A549 (cell line): ENCODE measurements around the gene KCNG4. TPM values are rescaled to one million over a fixed set of nuclear protein-coding genes. Genes with fewer than 3 reads are reported as not detected.

Experiments used
- ATAC-seq, 2 experiments: fragments of 200-7000 bp in 1 of 2; fragments of >200 bp in 1 of 2; cut with Nextera tagmentation in 1 of 2; cut with Tn5 transposase in 1 of 2; 3 replicates each; pipeline versions ENCODE4 v1.8.0 to v1.9.1; 2018 to 2020; ENCODE audit warnings: mild to moderate bottlenecking in 1 of 2, moderate library complexity in 1 of 2
- CTCF ChIA-PET: fragments of 300-600 bp; sonication (Branson Sonifier 250); formaldehyde crosslinking; extraction: SDS; loops from one replicate; lab custom pipeline; 2021; ENCODE audit warnings: antibody characterized with exemption, inconsistent platforms; lab: Yijun Ruan, JAX
- POLR2A ChIA-PET: fragments of 350-600 bp; formaldehyde crosslinking; extraction: SDS; loops from one replicate; lab custom pipeline; 2021; ENCODE audit warnings: antibody characterized with exemption, inconsistent platforms; lab: Yijun Ruan, JAX
- DNase-seq, 2 experiments: peaks; one replicate each; pipeline versions ENCODE4 v3.0.0 to v3.0.0-alpha.2; 2011 to 2016; ENCODE audit warnings: low read depth in 1 of 2, low spot score in 1 of 2
- FAIRE-seq: peaks from 2 replicates; lab custom pipeline; 2011; peaks lifted over from hg19 to GRCh38; lab: Jason Lieb, UNC
- H3K27ac ChIP-seq, 2 experiments: fragments of >200 bp; sonication (Bioruptor Twin); formaldehyde crosslinking; 3 replicates each; pipeline ENCODE4 v1.5.1; 2016 to 2017
- H3K4me1 ChIP-seq: fragments of >200 bp; sonication (Bioruptor Twin); formaldehyde crosslinking; 3 replicates; pipeline ENCODE4 v1.6.1; 2016
- H3K4me2 ChIP-seq: fragments of >200 bp; sonication (Bioruptor Twin); formaldehyde crosslinking; 3 replicates; pipeline ENCODE4 v1.6.1; 2016
- H3K4me3 ChIP-seq: fragments of >200 bp; sonication (Bioruptor Twin); formaldehyde crosslinking; 3 replicates; pipeline ENCODE4 v1.5.1; 2016
- H3K9me3 ChIP-seq: fragments of >200 bp; sonication (Bioruptor Twin); formaldehyde crosslinking; 3 replicates; pipeline ENCODE4 v1.6.1; 2016
- CEBPB ChIP-seq, 2 experiments: fragments of >200 bp in 1 of 2; sonication (Bioruptor Twin) in 1 of 2; formaldehyde crosslinking in 1 of 2; IDR thresholded peaks; 2 replicates each; pipeline ENCODE4 v1.6.1; 2012 to 2016
- CHD2 ChIP-seq: fragments of 150-350 bp; IDR thresholded peaks from 2 replicates; pipeline ENCODE4 v1.6.1; 2014; ENCODE audit warnings: low read length; ENCODE audit not compliant: partially characterized antibody
- EHF ChIP-seq: fragments of 250-450 bp; sonication (Bioruptor Pico); IDR thresholded peaks from 2 replicates; pipeline ENCODE4 v1.5.0; 2020; ENCODE audit warnings: mild to moderate bottlenecking
- EHMT2 ChIP-seq: fragments of 200-600 bp; sonication (generic); IDR thresholded peaks from 2 replicates; pipeline ENCODE4 v1.6.1; 2016; ENCODE audit warnings: antibody characterized with exemption, low read depth, mild to moderate bottlenecking, moderate library complexity
- EP300 ChIP-seq, 2 experiments: fragments of >200 bp; sonication (Bioruptor Twin); formaldehyde crosslinking; IDR thresholded peaks; 2 replicates in 1 of 2; 3 replicates in 1 of 2; pipeline ENCODE4 v1.6.1; 2016 to 2017
- ESRRA ChIP-seq: fragments of 150-350 bp; IDR thresholded peaks from 2 replicates; pipeline ENCODE4 v1.6.1; 2014; ENCODE audit warnings: mild to moderate bottlenecking, low read length, borderline replicate concordance
- FOSB ChIP-seq: fragments of 250-450 bp; sonication (Bioruptor Pico); IDR thresholded peaks from 2 replicates; pipeline ENCODE4 v1.5.0; 2020; ENCODE audit warnings: mild to moderate bottlenecking, moderate library complexity
- GATA3 ChIP-seq: IDR thresholded peaks from 2 replicates; pipeline ENCODE4 v1.6.1; 2012; ENCODE audit warnings: borderline replicate concordance
- HEYL ChIP-seq: fragments of 250-450 bp; sonication (Bioruptor Pico); IDR thresholded peaks from 2 replicates; pipeline ENCODE4 v1.8.0; 2021; ENCODE audit warnings: mild to moderate bottlenecking, moderate library complexity
- HOXA7 ChIP-seq: fragments of 250-450 bp; sonication (Bioruptor Pico); IDR thresholded peaks from 2 replicates; pipeline ENCODE4 v1.5.0; 2020; ENCODE audit warnings: mild to moderate bottlenecking, moderate library complexity
- KDM5A ChIP-seq: fragments of 200-600 bp; sonication (generic); IDR thresholded peaks from 2 replicates; pipeline ENCODE4 v1.6.1; 2016; ENCODE audit warnings: antibody characterized with exemption, mild to moderate bottlenecking
- MAFK ChIP-seq: fragments of 450-650 bp; IDR thresholded peaks from 2 replicates; pipeline ENCODE4 v1.6.1; 2014; ENCODE audit not compliant: partially characterized antibody
- MAZ ChIP-seq: fragments of 150-350 bp; IDR thresholded peaks from 2 replicates; pipeline ENCODE4 v1.6.1; 2014; ENCODE audit warnings: antibody characterized with exemption, low read depth, low read length, borderline replicate concordance
- NPAS2 ChIP-seq: fragments of 250-450 bp; sonication (Bioruptor Pico); IDR thresholded peaks from 2 replicates; pipeline ENCODE4 v1.8.0; 2022; ENCODE audit warnings: mild to moderate bottlenecking, moderate library complexity, borderline replicate concordance
- NR3C1 ChIP-seq: fragments of >200 bp; sonication (Bioruptor Twin); formaldehyde crosslinking; IDR thresholded peaks from 3 replicates; pipeline ENCODE4 v1.6.1; 2017
- POLR2A ChIP-seq: IDR thresholded peaks from 2 replicates; pipeline ENCODE4 v1.6.1; 2012; ENCODE audit warnings: mild to moderate bottlenecking, low read length
- RAD21 ChIP-seq, 2 experiments: fragments of >200 bp in 1 of 2; sonication (Bioruptor Twin) in 1 of 2; formaldehyde crosslinking in 1 of 2; IDR thresholded peaks in 1 of 2; conservative IDR thresholded peaks in 1 of 2; 2 replicates in 1 of 2; 3 replicates in 1 of 2; pipeline ENCODE4 v1.6.1; 2012 to 2018; ENCODE audit warnings: inconsistent platforms in 1 of 2
- RARB ChIP-seq: fragments of 250-450 bp; sonication (Bioruptor Pico); IDR thresholded peaks from 2 replicates; pipeline ENCODE4 v1.8.0; 2021; ENCODE audit warnings: mild to moderate bottlenecking, moderate library complexity
- RFX5 ChIP-seq: fragments of 450-650 bp; IDR thresholded peaks from 2 replicates; pipeline ENCODE4 v1.7.1; 2014; ENCODE audit warnings: antibody characterized with exemption, mild to moderate bottlenecking, moderate library complexity
- RNF2 ChIP-seq: fragments of 200-600 bp; sonication (generic); IDR thresholded peaks from 2 replicates; pipeline ENCODE4 v1.6.1; 2016; ENCODE audit warnings: low read depth, mild to moderate bottlenecking, antibody characterized with exemption, moderate library complexity, borderline replicate concordance
- ZNF302 ChIP-seq: fragments of 250-450 bp; sonication (Bioruptor Pico); IDR thresholded peaks from 2 replicates; pipeline ENCODE4 v1.9.0; 2021; ENCODE audit warnings: inconsistent platforms, mild to moderate bottlenecking, moderate library complexity
- ZSCAN20 ChIP-seq: fragments of 250-450 bp; sonication (Bioruptor Pico); IDR thresholded peaks from 2 replicates; pipeline ENCODE4 v1.8.0; 2022; ENCODE audit warnings: mild to moderate bottlenecking, moderate library complexity
- WGBS: methylation state at CpG from one replicate; pipeline ENCODE4 v1.1.6; 2017; ENCODE audit errors: missing lambda C conversion rate; 5-methylcytosine and 5-hydroxymethylcytosine counted together
- polyA plus RNA-seq, 4 experiments: library from polyadenylated mRNA; depleted of rRNA in 3 of 4; stranded (reverse); fragments of >200 nt; fragmentation: RNase III in 1 of 4; extraction: RNeasy Plus Mini Kit Qiagen cat#74134 plus additional on column Dnase treatment in 1 of 4; gene quantifications; 2 replicates in 3 of 4; 3 replicates in 1 of 4; pipeline ENCODE4 v1.2.3, GENCODE V29; 2011 to 2017
- TF ChIP-seq, protein P1 (sequence below): IDR thresholded peaks from 2 replicates; pipeline ENCODE4 v1.6.1; 2012; ENCODE audit warnings: low read depth, borderline replicate concordance
- TF ChIP-seq, protein P2 (sequence below): fragments of 150-350 bp; IDR thresholded peaks from 2 replicates; pipeline ENCODE4 v1.6.1; 2014; ENCODE audit warnings: low read depth, mild to moderate bottlenecking, low read length
- TF ChIP-seq, protein P3 (sequence below): fragments of >200 bp; sonication (Bioruptor Twin); formaldehyde crosslinking; IDR thresholded peaks from 3 replicates; pipeline ENCODE4 v1.6.1; 2016
- TF ChIP-seq, protein P4 (sequence below): IDR thresholded peaks from 2 replicates; pipeline ENCODE4 v1.6.1; 2012

The KCNG4 gene
- polyA plus RNA-seq, 2 of the 4 experiments (the other 2 are of a cell fraction), result not detected

DNA sequence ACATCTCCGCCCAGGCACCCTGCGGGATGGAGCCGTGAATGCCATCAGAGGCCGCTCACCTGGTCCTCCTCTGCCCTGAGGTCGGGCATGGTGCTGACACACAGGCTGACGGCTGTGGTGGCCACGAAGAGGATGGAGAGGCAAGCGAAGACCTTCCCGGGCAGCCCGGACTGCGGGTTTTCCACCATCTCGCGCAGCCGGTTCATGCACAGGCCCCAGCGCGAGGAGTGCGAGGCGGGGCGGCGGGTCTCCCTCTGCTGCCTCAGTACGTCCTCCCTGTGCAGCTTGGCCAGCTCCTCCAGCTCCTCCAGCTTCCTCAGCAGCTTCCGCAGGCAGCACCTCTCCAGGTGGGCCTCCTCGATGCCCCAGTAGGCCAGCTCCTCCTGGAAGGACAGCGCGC, 3.1 kb downstream of the KCNG4 start:
- ATAC-seq, result no peak

DNA sequence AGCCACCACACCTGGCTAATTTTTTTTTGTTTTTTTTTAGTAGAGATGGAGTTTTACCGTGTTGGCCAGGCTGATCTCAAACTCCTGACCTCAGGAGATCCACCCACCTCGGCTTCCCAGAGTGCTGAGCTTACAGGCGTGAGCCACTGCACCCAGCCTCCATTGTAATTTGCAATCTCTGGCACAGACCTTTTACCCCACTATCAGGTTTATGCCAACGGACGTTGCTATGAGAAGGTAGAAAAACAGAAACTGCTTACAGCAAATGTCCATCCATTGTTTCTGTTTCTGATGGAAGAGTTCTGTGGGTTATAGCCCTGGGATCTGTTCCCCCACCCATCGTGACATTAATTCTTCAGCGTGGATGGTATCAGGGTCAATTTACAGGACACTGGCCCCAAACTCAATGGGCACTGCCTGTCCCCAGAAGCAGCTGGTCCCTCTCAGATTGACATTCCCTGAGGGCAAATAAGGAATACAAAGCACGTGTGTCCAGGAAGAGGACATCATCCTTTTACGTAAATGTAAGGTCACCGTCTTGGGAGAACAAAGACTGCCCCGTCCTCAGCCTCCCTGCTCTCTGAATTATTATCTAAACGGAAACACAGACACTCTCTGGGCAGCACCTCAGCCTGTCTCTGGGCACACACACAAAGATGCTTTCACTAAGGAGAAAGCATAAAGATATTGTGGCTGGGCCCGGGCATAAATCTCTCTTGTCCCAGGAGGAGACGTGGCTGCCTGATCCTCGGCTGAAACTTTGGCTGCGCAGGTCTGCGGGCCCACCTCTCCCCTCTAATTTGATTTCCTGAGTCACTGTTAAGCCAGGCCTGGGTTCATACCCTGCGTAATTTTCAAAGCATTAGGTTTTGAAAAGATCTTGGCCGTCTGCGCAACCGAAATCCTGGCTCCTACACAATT, 5.2 kb downstream of the KCNG4 start:
- peaks cover under 1% of the 10 kb centered on the region; the same call in 1 of the 3 replicates for H3K4me1 ChIP-seq
- no peaks in the 10 kb centered on the region for H3K9me3 ChIP-seq
- no peak for ATAC-seq
- DNase-seq, result no peak
- WGBS, result 79% methylated on average over 21 of the region's 21 CpGs
- no peak overlapping the region for H3K4me3 ChIP-seq
- ChIA-PET POLR2A (no interaction called here), CTCF (interaction anchor here (0.8 to 3.8 kb wide), 3 partner anchors 9 to 47 kb away, joined by 3 to 14 read pairs (median 9); partner anchors contain the start of gene TAF1C)
- no peak for FAIRE-seq
- no peak for TF ChIP-seq ZNF302
- no peak for TF ChIP-seq ZSCAN20
- no peak for TF ChIP-seq EHF (CRISPR knock-in tag)
- TF ChIP-seq, protein P1, sequence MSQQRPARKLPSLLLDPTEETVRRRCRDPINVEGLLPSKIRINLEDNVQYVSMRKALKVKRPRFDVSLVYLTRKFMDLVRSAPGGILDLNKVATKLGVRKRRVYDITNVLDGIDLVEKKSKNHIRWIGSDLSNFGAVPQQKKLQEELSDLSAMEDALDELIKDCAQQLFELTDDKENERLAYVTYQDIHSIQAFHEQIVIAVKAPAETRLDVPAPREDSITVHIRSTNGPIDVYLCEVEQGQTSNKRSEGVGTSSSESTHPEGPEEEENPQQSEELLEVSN, result no peak
- TF ChIP-seq RFX5, result no peak
- TF ChIP-seq RARB (CRISPR knock-in tag), result no peak
- TF ChIP-seq EHMT2, result no peak
- TF ChIP-seq CHD2, result no peak
- TF ChIP-seq ESRRA, result no peak
- TF ChIP-seq HOXA7 (CRISPR knock-in tag), result no peak
- TF ChIP-seq CEBPB (IDR thresholded peaks at IDR 0.05), result no peak
- TF ChIP-seq RNF2, result no peak
- TF ChIP-seq NPAS2 (CRISPR knock-in tag), result no peak
- TF ChIP-seq HEYL (CRISPR knock-in tag), result no peak
- no peak overlapping the region for H3K4me2 ChIP-seq
- 0 out of 6 replicates have a peak overlapping the region, but pooled peaks of 1 of the 2 experiments have one; percentile 17 for H3K27ac ChIP-seq

More for the DNA sequence above, 3.1 kb downstream of the KCNG4 start:
- Histone ChIP-seq H3K4me3 (no peak overlapping the region), H3K4me2 (no peak overlapping the region), H3K9me3 (no peaks in the 10 kb centered on the region), H3K4me1 (no peaks in the 10 kb centered on the region), H3K27ac (no peak overlapping the region)
- 83% methylated on average over 25 of the region's 25 CpGs for WGBS
- ChIA-PET POLR2A (no interaction called here), CTCF (interaction anchor here (0.6 kb wide), 1 partner anchor 19 kb away, joined by 4 read pairs; no protein-coding TSS in a partner anchor)
- DNase-seq, result no peak
- FAIRE-seq, result no peak
- TF ChIP-seq ZNF302 (no peak), EHMT2 (no peak), MAFK (no peak), RAD21 (conservative IDR thresholded peaks at IDR 0.05 in 1 of 2, IDR thresholded peaks at IDR 0.05 in 1 of 2) (no peak), NPAS2 (CRISPR knock-in tag) (no peak), POLR2A (no peak), GATA3 (no peak), MAZ (no peak), CHD2 (no peak), EP300 (IDR thresholded peaks at IDR 0.05) (no peak), FOSB (no peak), NR3C1 (no peak), KDM5A (no peak)
- TF ChIP-seq, protein P2, sequence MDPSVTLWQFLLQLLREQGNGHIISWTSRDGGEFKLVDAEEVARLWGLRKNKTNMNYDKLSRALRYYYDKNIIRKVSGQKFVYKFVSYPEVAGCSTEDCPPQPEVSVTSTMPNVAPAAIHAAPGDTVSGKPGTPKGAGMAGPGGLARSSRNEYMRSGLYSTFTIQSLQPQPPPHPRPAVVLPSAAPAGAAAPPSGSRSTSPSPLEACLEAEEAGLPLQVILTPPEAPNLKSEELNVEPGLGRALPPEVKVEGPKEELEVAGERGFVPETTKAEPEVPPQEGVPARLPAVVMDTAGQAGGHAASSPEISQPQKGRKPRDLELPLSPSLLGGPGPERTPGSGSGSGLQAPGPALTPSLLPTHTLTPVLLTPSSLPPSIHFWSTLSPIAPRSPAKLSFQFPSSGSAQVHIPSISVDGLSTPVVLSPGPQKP, result no peak
- TF ChIP-seq, protein P3, sequence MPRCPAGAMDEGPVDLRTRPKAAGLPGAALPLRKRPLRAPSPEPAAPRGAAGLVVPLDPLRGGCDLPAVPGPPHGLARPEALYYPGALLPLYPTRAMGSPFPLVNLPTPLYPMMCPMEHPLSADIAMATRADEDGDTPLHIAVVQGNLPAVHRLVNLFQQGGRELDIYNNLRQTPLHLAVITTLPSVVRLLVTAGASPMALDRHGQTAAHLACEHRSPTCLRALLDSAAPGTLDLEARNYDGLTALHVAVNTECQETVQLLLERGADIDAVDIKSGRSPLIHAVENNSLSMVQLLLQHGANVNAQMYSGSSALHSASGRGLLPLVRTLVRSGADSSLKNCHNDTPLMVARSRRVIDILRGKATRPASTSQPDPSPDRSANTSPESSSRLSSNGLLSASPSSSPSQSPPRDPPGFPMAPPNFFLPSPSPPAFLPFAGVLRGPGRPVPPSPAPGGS, result no peak
- TF ChIP-seq, protein P4, sequence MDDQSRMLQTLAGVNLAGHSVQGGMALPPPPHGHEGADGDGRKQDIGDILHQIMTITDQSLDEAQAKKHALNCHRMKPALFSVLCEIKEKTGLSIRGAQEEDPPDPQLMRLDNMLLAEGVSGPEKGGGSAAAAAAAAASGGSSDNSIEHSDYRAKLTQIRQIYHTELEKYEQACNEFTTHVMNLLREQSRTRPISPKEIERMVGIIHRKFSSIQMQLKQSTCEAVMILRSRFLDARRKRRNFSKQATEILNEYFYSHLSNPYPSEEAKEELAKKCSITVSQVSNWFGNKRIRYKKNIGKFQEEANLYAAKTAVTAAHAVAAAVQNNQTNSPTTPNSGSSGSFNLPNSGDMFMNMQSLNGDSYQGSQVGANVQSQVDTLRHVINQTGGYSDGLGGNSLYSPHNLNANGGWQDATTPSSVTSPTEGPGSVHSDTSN, result no peak
